Fibroblast of pulmonary artery (primary cell): ENCODE results near the gene ABCD1.
"Not testable (repeated sequence)": the region's sequence is repeated elsewhere in the genome, so short reads cannot be mapped to it uniquely, and the experiment has no call there.

Experiments
- DNase-seq: peaks from one replicate; pipeline ENCODE4 v3.0.0-alpha.2; 2010; ENCODE audit warnings: low read depth
- H3K4me3 ChIP-seq: replicated peaks from 2 replicates; pipeline ENCODE4 v1.5.1; 2011; ENCODE audit warnings: low read depth, mild to moderate bottlenecking, control low read depth, low read length, moderate library complexity
- TF ChIP-seq, protein P1 (sequence below): IDR thresholded peaks from 2 replicates; pipeline ENCODE4 v1.5.1; 2011; ENCODE audit warnings: mild to moderate bottlenecking, control low read depth, low read length, inconsistent platforms; ENCODE audit errors: missing control alignments

ABCD1 gene

DNA sequence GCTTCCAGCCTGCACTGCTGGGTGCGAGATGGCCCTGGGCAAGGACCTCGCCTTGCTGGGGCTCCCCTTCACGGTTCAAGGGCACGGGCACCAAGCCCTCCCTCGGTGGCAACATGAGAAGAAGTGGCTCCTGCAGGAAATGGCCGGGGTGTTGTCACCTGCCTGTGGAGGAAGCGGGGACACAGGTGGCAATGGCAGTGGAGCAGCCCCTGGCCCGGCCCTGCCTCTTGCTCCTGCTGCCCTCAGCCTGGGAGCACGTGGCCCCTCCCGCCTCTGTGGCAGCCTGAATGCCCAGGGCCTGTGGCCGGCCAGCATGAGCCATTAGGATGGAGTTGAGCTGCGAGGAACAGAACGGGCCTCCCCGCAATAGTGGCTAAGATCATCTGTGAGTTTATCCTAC lies 16.8 kb downstream of the ABCD1 start:
- DNase-seq, result no peak
- TF ChIP-seq, protein P1, sequence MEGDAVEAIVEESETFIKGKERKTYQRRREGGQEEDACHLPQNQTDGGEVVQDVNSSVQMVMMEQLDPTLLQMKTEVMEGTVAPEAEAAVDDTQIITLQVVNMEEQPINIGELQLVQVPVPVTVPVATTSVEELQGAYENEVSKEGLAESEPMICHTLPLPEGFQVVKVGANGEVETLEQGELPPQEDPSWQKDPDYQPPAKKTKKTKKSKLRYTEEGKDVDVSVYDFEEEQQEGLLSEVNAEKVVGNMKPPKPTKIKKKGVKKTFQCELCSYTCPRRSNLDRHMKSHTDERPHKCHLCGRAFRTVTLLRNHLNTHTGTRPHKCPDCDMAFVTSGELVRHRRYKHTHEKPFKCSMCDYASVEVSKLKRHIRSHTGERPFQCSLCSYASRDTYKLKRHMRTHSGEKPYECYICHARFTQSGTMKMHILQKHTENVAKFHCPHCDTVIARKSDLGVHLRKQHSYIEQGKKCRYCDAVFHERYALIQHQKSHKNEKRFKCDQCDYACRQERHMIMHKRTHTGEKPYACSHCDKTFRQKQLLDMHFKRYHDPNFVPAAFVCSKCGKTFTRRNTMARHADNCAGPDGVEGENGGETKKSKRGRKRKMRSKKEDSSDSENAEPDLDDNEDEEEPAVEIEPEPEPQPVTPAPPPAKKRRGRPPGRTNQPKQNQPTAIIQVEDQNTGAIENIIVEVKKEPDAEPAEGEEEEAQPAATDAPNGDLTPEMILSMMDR, result no peak
- no peak overlapping the region for H3K4me3 ChIP-seq

DNA sequence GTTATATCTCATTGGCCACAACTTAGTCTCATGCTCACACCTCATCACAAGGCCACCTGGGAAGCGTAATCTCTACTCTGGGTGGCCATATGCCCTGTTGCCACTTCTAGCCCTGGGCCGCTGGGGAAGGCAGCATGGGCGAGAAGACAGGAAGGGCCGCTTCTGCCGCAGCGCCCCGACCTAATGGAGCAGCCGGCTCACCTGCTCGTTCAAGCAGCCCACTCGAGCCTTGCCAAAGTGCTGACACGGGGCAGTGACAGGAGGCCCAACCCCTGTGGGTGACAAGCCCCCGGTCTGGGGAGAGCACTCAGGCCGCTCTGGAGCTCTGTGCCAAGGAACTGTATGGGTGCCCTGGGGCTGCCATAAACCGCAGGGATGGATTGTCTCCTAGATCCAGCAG lies 17.5 kb downstream of the ABCD1 start:
- not testable (repeated sequence) for H3K4me3 ChIP-seq, DNase-seq

DNA sequence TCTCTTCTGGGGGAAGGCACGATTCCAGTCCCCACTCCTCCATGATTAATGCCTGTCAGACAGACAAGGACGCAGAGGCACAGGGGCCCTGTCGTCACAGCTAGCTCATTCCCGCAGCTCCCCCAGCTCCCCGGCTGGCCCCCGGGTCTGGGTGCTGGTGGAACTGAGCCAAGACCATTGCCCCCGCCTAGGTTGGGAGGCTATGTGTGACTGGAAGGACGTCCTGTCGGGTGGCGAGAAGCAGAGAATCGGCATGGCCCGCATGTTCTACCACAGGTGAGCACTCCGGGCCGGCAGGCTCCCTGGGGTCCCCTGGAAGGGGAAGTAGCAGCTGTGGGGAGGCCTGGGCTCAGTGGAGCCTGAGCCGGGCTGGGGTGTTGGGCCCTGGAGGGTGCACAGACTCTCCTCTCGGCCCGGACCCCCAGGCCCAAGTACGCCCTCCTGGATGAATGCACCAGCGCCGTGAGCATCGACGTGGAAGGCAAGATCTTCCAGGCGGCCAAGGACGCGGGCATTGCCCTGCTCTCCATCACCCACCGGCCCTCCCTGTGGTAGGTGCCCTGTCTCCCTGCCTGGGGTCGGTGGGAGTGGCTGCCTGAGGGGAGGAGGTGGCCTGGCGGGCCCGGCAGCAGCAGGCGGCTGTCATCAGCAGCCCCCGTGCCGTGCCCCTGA lies 18.3 kb downstream of the ABCD1 start:
- H3K4me3 ChIP-seq, DNase-seq: not testable (repeated sequence)

DNA sequence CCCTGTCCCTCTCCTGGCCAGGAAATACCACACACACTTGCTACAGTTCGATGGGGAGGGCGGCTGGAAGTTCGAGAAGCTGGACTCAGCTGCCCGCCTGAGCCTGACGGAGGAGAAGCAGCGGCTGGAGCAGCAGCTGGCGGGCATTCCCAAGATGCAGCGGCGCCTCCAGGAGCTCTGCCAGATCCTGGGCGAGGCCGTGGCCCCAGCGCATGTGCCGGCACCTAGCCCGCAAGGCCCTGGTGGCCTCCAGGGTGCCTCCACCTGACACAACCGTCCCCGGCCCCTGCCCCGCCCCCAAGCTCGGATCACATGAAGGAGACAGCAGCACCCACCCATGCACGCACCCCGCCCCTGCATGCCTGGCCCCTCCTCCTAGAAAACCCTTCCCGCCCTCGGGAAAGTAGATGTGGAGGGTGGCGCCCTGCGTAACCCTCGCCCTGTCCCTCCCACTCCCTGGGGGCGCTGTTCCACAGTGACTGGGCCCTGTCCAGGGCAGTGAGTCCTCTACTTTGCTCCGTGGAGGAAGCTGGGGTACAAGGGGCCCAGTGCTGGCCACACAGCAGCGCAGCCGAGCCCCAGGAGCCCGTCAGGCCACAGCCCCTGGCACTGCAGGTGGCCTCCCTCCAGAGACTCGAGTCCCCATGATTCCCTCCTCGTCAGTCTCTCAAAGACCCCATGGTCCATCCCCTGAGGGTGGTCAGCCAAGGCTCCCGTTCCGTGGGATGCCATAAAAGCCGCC lies 19.0 kb downstream of the ABCD1 start:
- DNase-seq, result peak; percentile 31
- H3K4me3 ChIP-seq, result not testable (repeated sequence)

DNA sequence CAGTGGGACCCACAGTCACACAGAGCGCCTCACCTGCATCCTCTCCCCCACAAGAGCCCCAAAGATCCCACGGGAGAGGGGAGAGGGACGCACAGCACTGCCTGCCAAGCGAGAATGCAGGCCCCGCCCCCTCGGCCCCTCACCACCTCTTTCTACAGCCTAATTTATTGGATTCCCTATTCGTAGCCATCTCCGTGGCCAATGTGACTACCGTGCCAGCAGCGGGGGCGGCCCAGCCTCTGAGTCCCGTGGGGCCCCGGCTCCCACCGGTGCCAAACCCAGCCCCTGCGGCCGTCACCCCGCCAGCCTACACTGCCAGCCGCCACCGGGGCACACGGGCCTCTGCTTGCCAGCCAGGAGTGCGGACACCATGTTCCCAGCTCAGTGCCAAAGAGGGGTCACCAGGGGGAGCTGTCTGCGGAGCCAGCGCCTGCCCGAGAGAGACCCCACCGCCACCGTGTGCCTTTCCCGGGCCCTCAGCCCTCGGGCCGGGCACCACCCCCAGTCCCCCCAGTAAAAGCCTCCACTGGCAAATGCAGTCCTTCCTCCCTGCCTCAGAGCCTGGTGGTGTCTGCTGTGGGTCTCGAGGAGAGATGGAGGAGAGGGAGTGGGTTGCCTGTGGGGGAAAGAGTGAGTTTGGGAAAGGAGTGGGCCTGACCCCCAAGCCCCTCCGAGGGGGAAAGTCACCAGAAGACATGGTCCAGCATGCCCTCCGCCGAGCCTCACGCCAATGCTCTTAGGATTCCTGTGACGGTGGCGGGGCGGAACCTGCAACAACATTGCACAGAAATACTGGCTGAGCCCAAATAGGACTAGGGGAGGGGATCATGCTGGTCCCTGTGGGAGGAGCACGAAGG lies 19.8 kb downstream of the ABCD1 start:
- DNase-seq, result no peak
- H3K4me3 ChIP-seq, result no peak overlapping the region
- TF ChIP-seq, protein P1, result no peak

DNA sequence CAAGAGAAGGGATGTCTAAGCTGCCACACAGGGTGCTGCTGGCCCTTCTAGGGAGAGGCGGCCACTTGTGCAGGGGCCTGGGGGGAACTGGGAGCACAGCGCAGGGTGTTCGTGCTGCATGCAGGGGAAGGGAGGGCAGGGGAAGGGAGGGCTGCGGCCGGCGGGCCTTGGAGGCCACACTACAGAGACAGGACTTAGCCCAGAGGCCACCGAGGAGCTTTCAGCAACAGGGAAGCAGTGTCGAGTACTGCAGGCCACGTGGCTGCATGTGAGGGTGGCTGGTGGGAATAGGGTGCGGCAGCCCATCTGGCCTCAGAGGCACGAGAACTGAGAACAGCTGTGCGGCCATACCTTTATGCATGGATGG lies 20.4 kb downstream of the ABCD1 start:
- H3K4me3 ChIP-seq, DNase-seq: not testable (repeated sequence)

DNA sequence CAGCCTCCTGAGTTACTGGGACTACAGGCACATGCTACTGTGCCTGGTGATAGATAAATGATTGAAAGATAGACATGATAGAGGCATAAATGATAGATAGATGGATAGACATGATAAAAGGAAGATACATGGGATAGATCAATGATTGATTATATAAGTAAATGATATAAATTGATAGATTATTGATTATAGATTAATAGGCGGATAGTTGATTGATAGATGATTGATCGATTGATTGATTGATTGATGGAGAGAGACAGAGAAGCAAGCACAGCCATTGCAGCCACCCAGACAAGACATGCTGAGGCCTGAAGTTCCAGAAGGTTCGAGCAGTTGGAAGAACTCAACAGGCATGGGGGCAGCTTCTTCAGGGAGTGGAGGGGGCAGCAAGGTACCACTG lies 21.7 kb downstream of the ABCD1 start:
- DNase-seq, result no peak
- TF ChIP-seq, protein P1, result no peak
- H3K4me3 ChIP-seq, result no peak overlapping the region

DNA sequence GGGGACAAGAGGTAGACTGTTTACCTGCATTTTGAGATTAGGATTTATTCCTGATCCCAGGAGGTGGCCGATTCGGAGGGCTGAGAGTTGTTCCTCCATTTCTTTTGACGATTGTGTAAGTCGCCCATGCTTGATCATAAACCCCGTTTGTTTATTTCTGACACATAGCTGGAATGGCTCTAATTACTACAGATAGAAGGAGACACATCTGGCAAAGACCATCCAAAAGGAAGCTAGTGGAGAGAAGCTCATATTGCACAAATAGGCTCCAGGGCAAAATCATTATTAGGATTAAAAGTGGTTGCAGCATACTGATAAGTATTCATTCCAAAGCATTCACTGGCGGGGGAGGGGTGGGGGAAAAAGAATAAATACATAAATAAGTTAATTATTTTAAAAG lies 22.3 kb downstream of the ABCD1 start:
- DNase-seq, result not testable (repeated sequence)

DNA sequence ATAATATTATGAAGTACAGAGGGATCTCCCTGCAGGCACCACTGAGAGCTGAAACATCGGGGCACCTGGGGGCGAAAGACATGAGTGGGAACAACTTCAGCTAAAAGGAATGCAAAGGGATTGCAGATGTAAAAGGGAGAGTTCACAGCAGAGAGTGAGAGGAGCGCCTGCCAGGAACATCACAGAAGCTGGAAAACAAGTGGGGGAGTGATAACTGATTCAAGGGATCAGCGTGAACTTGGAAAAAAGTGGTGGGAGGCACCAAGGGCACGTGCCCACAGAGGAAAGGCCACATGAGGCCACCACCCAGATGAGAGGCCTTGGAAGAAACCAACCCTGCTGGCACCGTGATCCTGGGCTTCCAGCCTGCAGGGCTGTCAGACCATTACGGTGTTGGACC lies 24.4 kb downstream of the ABCD1 start:
- not testable (repeated sequence) for DNase-seq, H3K4me3 ChIP-seq

More for the DNA sequence above, 22.3 kb downstream of the ABCD1 start:
- not testable (repeated sequence) for H3K4me3 ChIP-seq

DNA sequence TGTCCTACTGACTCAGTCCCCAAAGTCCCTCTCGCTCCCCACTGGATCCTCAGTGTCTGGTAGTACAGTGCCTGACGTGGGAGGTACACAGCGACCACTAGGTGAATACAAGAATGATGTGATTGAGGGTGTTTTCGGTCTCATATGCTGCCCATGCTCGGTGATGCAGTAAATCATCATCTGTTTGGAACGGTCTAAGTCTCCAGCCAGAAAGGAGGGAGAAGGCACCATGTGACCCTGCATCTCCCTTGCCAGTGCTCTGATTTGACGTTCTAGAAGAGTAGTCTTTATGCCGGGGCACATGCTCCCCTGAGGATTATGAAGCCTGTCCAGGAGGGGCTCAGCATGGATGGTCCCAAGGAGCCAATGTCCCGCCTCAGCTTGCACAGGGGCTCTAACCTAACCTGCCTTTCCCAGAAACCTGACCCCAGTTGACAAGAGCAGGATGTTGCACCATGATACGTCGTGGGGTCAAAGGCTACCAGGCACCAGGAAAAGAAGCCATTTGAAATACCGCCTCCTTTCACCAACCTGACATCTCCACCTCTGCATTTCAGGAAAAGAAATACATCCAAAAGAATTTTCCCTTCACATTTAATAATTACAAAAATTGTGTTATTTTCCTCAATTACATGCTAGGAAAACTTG lies 25.6 kb downstream of the ABCD1 start:
- DNase-seq, result no peak
- H3K4me3 ChIP-seq, result no peak overlapping the region
- TF ChIP-seq, protein P1, result no peak
